Ovary (tissue), 9 donors: ENCODE results near the gene CDC7. TPM values are rescaled to one million over a fixed set of nuclear protein-coding genes. Genes with fewer than 3 reads are reported as not detected.

Experiments used
- DNase-seq, 5 donors: peaks; one replicate each; pipeline ENCODE4 v3.0.0-alpha.2; 2019 to 2020
- H3K27ac ChIP-seq, 2 donors: fragments of 200-600 bp; one replicate each; pipeline versions ENCODE4 v1.5.1 to v1.8.0; 2019 to 2022
- H3K27me3 ChIP-seq: fragments of 200-600 bp; one replicate; pipeline ENCODE4 v1.8.0; 2022
- H3K36me3 ChIP-seq: fragments of 200-600 bp; sonication (generic); one replicate; pipeline ENCODE4 v1.5.1; 2019
- H3K4me1 ChIP-seq: one replicate; pipeline ENCODE4 v1.8.1; 2013; ENCODE audit warnings: mild to moderate bottlenecking, moderate library complexity; ENCODE audit not compliant: insufficient read depth
- H3K4me3 ChIP-seq: fragments of 200-600 bp; sonication (generic); one replicate; pipeline ENCODE4 v1.5.1; 2017
- H3K9me3 ChIP-seq, 2 donors: fragments of 200-600 bp in 1 of 2; sonication (generic) in 1 of 2; one replicate each; pipeline versions ENCODE4 v1.5.1 to v1.8.1; 2013 to 2019; ENCODE audit warnings: mild to moderate bottlenecking in 1 of 2, moderate library complexity in 1 of 2
- EP300 ChIP-seq: sonication (generic); formaldehyde crosslinking; IDR thresholded peaks from one replicate; pipeline ENCODE4 v1.6.1; 2017; ENCODE audit warnings: antibody characterized with exemption
- POLR2A ChIP-seq: fragments of 450-650 bp; IDR thresholded peaks from one replicate; pipeline ENCODE4 v1.6.1; 2017; ENCODE audit warnings: antibody characterized with exemption, mild to moderate bottlenecking, moderate library complexity
- WGBS, 3 donors: extraction: QIAGEN DNeasy Blood & Tissue Kit in 1 of 3; methylation state at CpG; one replicate each; pipeline versions ENCODE4 v1.1.5 to v1.1.7; 2013 to 2017; 5-methylcytosine and 5-hydroxymethylcytosine counted together
- intact Hi-C, 4 donors: fragments of 100-400 bp; cut with DNase I; formaldehyde crosslinking; loops; one replicate each; pipeline versions ENCODE4 v1.11.0 to v1.15.1; 2022 to 2023
- polyA plus RNA-seq, 2 donors: library from polyadenylated mRNA; stranded (reverse); fragments of 200-250 nt in 1 of 2; fragments of 350-450 nt in 1 of 2; fragmentation: Illumina TruSeq in 1 of 2; extraction: RNeasy Lipid Tissue Mini Kit (QIAGEN cat#74804) in 1 of 2; gene quantifications; one replicate each; pipeline ENCODE4 v1.2.3, GENCODE V29; 2013 to 2014
- total RNA-seq, 7 donors: library from RNA; depleted of rRNA in 2 of 7; stranded (reverse); fragments of >200 nt in 2 of 7; fragmentation: NEBNext Ultra II Directional in 3 of 7; extraction: Animal tissue kit (Norgen Biotek cat#: 25700) in 3 of 7; gene quantifications; one replicate each; pipeline versions ENCODE4 v1.1.0 to v1.2.4, GENCODE V29; 2016 to 2023
- TF ChIP-seq, protein P1 (sequence below), 3 donors: fragments of 450-650 bp in 2 of 3; fragments of 200-600 bp in 1 of 3; IDR thresholded peaks; one replicate each; pipeline versions ENCODE4 v1.5.1 to v1.8.0; 2016 to 2022; ENCODE audit warnings: antibody characterized with exemption in 3 of 3, mild to moderate bottlenecking in 1 of 3
- donor health status: DM: no; HTN: no; CAD: no; lungs with moderate emphysema.
- donor health status: DM: no; HTN: no; CAD: no.
- donor health status: Bipolar disorder and iron deficiency.
- donor health status: DM: yes; HTN: yes; CAD: no.
- donor health status: DM: no; HTN: no; CAD: no.
- donor health status: DM: yes; HTN: yes; CAD: no.

CDC7 gene
- total and polyA plus RNA-seq, 9 donors = 1.2 to 5.5 (median 2.9) TPM

DNA sequence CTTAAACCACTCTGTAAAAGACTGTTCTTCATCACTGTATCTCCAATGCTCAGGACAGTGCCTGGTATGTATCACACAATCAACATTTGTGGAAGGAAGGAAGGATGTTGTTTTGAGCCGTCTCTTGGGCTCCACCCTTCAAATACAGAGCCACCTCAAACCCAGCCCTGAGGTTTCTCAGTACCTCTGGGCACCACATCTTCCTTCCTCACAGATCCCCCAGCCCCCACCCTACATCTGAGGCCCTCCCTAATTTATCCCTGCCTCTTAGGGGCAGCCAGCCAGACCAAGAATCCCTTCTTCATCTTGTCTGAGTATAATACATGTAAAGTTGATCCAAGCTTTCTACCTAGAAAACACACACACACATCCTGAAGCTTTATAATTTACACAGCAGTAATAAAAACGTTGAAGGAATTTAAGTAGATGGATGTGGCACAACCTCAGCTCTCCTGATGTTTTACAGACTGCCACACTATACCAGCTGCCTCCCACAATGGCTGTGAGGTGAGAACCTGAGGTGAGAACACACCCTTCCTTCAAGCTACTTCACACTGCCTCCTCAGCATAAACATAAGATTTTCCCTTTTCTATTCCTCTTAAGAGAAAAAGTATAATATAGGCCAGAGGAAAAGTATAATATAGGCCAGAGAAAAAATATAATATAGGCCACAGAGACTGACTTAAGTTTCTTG is 48.5 kb downstream of the CDC7 start:
- DNase-seq = no peak
- Histone ChIP-seq H3K27ac (no peak overlapping the region), H3K9me3 (no peaks in the 10 kb centered on the region), H3K27me3 (no peaks in the 10 kb centered on the region), H3K36me3 (no peaks in the 10 kb centered on the region), H3K4me3 (no peak overlapping the region), H3K4me1 (no peaks in the 10 kb centered on the region)
- TF ChIP-seq POLR2A (no peak), EP300 (no peak)
- TF ChIP-seq, protein P1, sequence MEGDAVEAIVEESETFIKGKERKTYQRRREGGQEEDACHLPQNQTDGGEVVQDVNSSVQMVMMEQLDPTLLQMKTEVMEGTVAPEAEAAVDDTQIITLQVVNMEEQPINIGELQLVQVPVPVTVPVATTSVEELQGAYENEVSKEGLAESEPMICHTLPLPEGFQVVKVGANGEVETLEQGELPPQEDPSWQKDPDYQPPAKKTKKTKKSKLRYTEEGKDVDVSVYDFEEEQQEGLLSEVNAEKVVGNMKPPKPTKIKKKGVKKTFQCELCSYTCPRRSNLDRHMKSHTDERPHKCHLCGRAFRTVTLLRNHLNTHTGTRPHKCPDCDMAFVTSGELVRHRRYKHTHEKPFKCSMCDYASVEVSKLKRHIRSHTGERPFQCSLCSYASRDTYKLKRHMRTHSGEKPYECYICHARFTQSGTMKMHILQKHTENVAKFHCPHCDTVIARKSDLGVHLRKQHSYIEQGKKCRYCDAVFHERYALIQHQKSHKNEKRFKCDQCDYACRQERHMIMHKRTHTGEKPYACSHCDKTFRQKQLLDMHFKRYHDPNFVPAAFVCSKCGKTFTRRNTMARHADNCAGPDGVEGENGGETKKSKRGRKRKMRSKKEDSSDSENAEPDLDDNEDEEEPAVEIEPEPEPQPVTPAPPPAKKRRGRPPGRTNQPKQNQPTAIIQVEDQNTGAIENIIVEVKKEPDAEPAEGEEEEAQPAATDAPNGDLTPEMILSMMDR (IDR thresholded peaks at IDR 0.05) = no peak
- 34 to 46% (median 41%) methylated on average over 2 of the region's 2 CpGs for WGBS, 3 donors
- intact Hi-C loops = no loop called here

DNA sequence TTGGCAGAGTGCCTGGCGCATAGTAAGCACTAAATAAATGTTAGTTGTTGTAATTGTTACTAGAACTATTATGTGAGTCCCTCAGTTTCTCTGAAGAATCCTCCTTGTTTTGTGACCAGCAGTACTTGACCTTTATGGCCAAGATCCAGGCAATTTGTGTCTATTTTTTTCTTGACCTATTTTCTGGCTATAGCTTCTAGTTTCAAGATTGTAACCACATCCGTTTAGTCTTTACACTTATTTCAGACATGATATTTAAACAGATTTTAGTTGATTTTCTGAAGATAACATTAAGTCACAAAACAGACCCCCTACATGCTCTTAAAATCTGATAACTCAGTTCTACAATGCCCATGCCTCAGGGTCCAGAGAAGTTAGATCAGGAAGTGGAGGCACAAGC is 50.3 kb downstream of the CDC7 start:
- H3K4me3 ChIP-seq = no peak overlapping the region
- no peaks in the 10 kb centered on the region for H3K27me3 ChIP-seq
- intact Hi-C loops = no loop called here
- no peak for TF ChIP-seq POLR2A
- TF ChIP-seq, protein P1 (IDR thresholded peaks at IDR 0.05) = no peak
- no peak for TF ChIP-seq EP300
- H3K36me3 ChIP-seq = no peaks in the 10 kb centered on the region
- no peaks in the 10 kb centered on the region for H3K4me1 ChIP-seq
- H3K9me3 ChIP-seq = no peaks in the 10 kb centered on the region
- no peak overlapping the region for H3K27ac ChIP-seq
- DNase-seq = no peak
- WGBS, 3 donors = 85 to 90% (median 90%) methylated on average over 2 of the region's 2 CpGs

GRCh38 chr1:91552091-91552490 is 51.4 kb downstream of the CDC7 start:
- TF ChIP-seq, protein P1 (IDR thresholded peaks at IDR 0.05) = no peak
- TF ChIP-seq EP300 (no peak), POLR2A (no peak)
- H3K36me3 ChIP-seq = no peaks in the 10 kb centered on the region
- H3K27ac ChIP-seq = no peak overlapping the region
- H3K4me1 ChIP-seq = no peaks in the 10 kb centered on the region
- DNase-seq = no peak
- H3K9me3 ChIP-seq = no peaks in the 10 kb centered on the region
- intact Hi-C loops = no loop called here
- no peaks in the 10 kb centered on the region for H3K27me3 ChIP-seq
- H3K4me3 ChIP-seq = no peak overlapping the region

DNA sequence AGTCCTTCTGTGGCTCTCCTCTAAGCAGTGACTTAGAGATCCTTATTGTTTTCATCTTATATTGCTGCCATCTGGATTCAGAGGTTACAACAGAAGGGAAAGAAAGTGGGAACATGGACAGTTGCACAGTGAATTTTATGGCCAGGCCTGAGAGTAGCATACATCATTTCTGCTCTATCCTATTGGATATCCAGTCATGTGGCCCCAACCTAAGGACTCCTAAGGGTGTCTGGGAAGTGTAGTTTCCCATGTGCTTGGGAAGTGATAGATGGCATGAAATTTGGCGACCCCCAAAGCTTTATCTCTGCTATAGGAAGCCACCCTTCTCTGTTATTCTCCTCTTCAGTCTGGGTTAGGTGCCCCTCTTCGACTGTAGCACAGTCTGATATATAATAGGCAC is 51.9 kb downstream of the CDC7 start:
- 81 to 97% (median 83%) methylated on average over 2 of the region's 2 CpGs for WGBS, 3 donors
- no peak for DNase-seq
- TF ChIP-seq POLR2A (no peak), EP300 (no peak)
- TF ChIP-seq, protein P1 (IDR thresholded peaks at IDR 0.05) = no peak
- Histone ChIP-seq H3K9me3 (no peaks in the 10 kb centered on the region), H3K27me3 (no peaks in the 10 kb centered on the region), H3K36me3 (no peaks in the 10 kb centered on the region), H3K4me1 (no peaks in the 10 kb centered on the region), H3K27ac (no peak overlapping the region), H3K4me3 (no peak overlapping the region)
- intact Hi-C loops = no loop called here
